ENCODE data around the gene TTLL11. TPM values are rescaled to one million over a fixed set of nuclear protein-coding genes. Genes with fewer than 3 reads are reported as not detected.

Gene TTLL11
- total and polyA plus RNA-seq, 2 of the 8 experiments (the other 6 are each of a cell fraction or from before 2014, with no cell fraction given): 0.56 to 0.80 TPM

DNA sequence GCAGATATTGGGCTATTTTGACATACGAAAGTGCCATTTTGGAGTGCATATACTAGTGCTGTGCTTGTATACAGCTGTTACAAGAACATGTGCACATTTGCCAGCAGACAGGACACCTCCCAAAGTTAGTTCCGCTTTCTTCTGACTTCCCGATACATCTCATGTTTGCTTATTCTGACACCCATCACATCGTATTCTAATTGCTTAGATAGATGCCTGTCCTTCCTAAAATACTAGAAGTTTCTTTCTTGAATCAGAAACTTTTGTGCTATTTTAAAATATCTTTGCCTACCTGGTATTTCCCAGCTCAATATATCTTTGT, 177.8 kb downstream of the TTLL11 start (continued):
- TF ChIP-seq, protein P1, sequence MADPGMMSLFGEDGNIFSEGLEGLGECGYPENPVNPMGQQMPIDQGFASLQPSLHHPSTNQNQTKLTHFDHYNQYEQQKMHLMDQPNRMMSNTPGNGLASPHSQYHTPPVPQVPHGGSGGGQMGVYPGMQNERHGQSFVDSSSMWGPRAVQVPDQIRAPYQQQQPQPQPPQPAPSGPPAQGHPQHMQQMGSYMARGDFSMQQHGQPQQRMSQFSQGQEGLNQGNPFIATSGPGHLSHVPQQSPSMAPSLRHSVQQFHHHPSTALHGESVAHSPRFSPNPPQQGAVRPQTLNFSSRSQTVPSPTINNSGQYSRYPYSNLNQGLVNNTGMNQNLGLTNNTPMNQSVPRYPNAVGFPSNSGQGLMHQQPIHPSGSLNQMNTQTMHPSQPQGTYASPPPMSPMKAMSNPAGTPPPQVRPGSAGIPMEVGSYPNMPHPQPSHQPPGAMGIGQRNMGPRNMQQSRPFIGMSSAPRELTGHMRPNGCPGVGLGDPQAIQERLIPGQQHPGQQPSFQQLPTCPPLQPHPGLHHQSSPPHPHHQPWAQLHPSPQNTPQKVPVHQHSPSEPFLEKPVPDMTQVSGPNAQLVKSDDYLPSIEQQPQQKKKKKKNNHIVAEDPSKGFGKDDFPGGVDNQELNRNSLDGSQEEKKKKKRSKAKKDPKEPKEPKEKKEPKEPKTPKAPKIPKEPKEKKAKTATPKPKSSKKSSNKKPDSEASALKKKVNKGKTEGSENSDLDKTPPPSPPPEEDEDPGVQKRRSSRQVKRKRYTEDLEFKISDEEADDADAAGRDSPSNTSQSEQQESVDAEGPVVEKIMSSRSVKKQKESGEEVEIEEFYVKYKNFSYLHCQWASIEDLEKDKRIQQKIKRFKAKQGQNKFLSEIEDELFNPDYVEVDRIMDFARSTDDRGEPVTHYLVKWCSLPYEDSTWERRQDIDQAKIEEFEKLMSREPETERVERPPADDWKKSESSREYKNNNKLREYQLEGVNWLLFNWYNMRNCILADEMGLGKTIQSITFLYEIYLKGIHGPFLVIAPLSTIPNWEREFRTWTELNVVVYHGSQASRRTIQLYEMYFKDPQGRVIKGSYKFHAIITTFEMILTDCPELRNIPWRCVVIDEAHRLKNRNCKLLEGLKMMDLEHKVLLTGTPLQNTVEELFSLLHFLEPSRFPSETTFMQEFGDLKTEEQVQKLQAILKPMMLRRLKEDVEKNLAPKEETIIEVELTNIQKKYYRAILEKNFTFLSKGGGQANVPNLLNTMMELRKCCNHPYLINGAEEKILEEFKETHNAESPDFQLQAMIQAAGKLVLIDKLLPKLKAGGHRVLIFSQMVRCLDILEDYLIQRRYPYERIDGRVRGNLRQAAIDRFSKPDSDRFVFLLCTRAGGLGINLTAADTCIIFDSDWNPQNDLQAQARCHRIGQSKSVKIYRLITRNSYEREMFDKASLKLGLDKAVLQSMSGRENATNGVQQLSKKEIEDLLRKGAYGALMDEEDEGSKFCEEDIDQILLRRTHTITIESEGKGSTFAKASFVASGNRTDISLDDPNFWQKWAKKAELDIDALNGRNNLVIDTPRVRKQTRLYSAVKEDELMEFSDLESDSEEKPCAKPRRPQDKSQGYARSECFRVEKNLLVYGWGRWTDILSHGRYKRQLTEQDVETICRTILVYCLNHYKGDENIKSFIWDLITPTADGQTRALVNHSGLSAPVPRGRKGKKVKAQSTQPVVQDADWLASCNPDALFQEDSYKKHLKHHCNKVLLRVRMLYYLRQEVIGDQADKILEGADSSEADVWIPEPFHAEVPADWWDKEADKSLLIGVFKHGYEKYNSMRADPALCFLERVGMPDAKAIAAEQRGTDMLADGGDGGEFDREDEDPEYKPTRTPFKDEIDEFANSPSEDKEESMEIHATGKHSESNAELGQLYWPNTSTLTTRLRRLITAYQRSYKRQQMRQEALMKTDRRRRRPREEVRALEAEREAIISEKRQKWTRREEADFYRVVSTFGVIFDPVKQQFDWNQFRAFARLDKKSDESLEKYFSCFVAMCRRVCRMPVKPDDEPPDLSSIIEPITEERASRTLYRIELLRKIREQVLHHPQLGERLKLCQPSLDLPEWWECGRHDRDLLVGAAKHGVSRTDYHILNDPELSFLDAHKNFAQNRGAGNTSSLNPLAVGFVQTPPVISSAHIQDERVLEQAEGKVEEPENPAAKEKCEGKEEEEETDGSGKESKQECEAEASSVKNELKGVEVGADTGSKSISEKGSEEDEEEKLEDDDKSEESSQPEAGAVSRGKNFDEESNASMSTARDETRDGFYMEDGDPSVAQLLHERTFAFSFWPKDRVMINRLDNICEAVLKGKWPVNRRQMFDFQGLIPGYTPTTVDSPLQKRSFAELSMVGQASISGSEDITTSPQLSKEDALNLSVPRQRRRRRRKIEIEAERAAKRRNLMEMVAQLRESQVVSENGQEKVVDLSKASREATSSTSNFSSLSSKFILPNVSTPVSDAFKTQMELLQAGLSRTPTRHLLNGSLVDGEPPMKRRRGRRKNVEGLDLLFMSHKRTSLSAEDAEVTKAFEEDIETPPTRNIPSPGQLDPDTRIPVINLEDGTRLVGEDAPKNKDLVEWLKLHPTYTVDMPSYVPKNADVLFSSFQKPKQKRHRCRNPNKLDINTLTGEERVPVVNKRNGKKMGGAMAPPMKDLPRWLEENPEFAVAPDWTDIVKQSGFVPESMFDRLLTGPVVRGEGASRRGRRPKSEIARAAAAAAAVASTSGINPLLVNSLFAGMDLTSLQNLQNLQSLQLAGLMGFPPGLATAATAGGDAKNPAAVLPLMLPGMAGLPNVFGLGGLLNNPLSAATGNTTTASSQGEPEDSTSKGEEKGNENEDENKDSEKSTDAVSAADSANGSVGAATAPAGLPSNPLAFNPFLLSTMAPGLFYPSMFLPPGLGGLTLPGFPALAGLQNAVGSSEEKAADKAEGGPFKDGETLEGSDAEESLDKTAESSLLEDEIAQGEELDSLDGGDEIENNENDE (IDR thresholded peaks at IDR 0.05; ENCODE audit: insufficient replicate concordance, low read length): no peak
- TF ChIP-seq MAFK (IDR thresholded peaks at IDR 0.05; ENCODE audit: low read depth, low read length) (no peak), EGR1 (IDR thresholded peaks at IDR 0.05; ENCODE audit: borderline replicate concordance, low read depth, low read length) (no peak)

All from H1 (cell line).